T-helper 17 cell (primary cell): ENCODE measurements around the gene NEBL. TPM values are rescaled to one million over a fixed set of nuclear protein-coding genes. Genes with fewer than 3 reads are reported as not detected.

Experiments
- ATAC-seq: fragments of 150-1000 bp; cut with Tn5 transposase; 2 replicates; pipeline ENCODE4 v1.10.0; 2021; ENCODE audit warnings: mild to moderate bottlenecking, moderate library complexity
- DNase-seq, 3 donors: peaks; one replicate each; pipeline versions ENCODE4 v3.0.0 to v3.0.0-alpha.2; 2020 to 2021
- H3K9me3 ChIP-seq: one replicate; pipeline ENCODE4 v1.7.0; 2013; ENCODE audit warnings: low read length, mild to moderate bottlenecking; ENCODE audit not compliant: control insufficient read depth, poor library complexity, severe bottlenecking
- H3K27ac Mint-ChIP-seq: one replicate; pipeline ENCODE4 v1.8.0; 2022; ENCODE audit warnings: mild to moderate bottlenecking, moderate library complexity, mixed read lengths
- H3K27me3 Mint-ChIP-seq: one replicate; pipeline ENCODE4 v1.8.0; 2022; ENCODE audit warnings: mixed read lengths
- H3K36me3 Mint-ChIP-seq: one replicate; pipeline ENCODE4 v1.8.0; 2022; ENCODE audit warnings: low read depth, mixed read lengths
- H3K4me1 Mint-ChIP-seq: one replicate; pipeline ENCODE4 v1.8.0; 2022; ENCODE audit warnings: mild to moderate bottlenecking, mixed read lengths
- H3K4me3 Mint-ChIP-seq: one replicate; pipeline ENCODE4 v1.8.0; 2022; ENCODE audit warnings: mild to moderate bottlenecking, moderate library complexity, mixed read lengths
- total RNA-seq, 4 donors: library from RNA in 2 of 4; stranded (reverse) in 2 of 4; gene quantifications; one replicate each; pipeline ENCODE4 v1.2.3 and lab custom pipeline; 2022 to 2026

The NEBL gene
- total RNA-seq, 2 donors from 2014 or later: not detected

- Mint-ChIP-seq H3K36me3 (no peaks in the 10 kb centered on the region), H3K4me3 (no peak overlapping the region), H3K27ac (no peak overlapping the region), H3K27me3 (no peaks in the 10 kb centered on the region), H3K4me1 (no peaks in the 10 kb centered on the region)
- peaks cover 2% of the 10 kb centered on the region for H3K9me3 ChIP-seq
- ATAC-seq (no peak), DNase-seq (no peak)
These were observed 154.2 kb downstream of the NEBL start for GRCh38 chr10:20742737-20743541.

GRCh38 chr10:20740120-20740519, 157.0 kb downstream of the NEBL start:
- no peaks in the 10 kb centered on the region for H3K36me3 Mint-ChIP-seq
- H3K4me1 Mint-ChIP-seq: no peaks in the 10 kb centered on the region
- H3K27me3 Mint-ChIP-seq: no peaks in the 10 kb centered on the region

GRCh38 chr10:20737107-20737506, 160.0 kb downstream of the NEBL start:
- ATAC-seq (no peak), DNase-seq (no peak)
- H3K4me3 Mint-ChIP-seq: no peak overlapping the region
- H3K36me3 Mint-ChIP-seq: no peaks in the 10 kb centered on the region
- H3K4me1 Mint-ChIP-seq: no peaks in the 10 kb centered on the region
- no peaks in the 10 kb centered on the region for H3K27me3 Mint-ChIP-seq
- H3K9me3 ChIP-seq: no peaks in the 10 kb centered on the region
- H3K27ac Mint-ChIP-seq: no peak overlapping the region

More at GRCh38 chr10:20740120-20740519, 157.0 kb downstream of the NEBL start:
- H3K9me3 ChIP-seq: no peaks in the 10 kb centered on the region
- Mint-ChIP-seq H3K4me3 (no peak overlapping the region), H3K27ac (no peak overlapping the region)
- ATAC-seq (no peak), DNase-seq (no peak)
